HG03354 (cell line): ENCODE measurements around the gene GPAM.
A peak's percentile ranks its signal among the peaks of the same experiment; 100 is the strongest.
"Not testable (repeated sequence)": the region's sequence is repeated elsewhere in the genome, so short reads cannot be mapped to it uniquely, and the experiment has no call there.

Experiments
- ATAC-seq: cut with Tn5 transposase; IDR thresholded peaks from one replicate; pipeline ENCODE4 v1.9.1; 2021; ENCODE audit warnings: mild to moderate bottlenecking; ENCODE audit not compliant: unreplicated experiment, poor library complexity, severe bottlenecking

The GPAM gene

GRCh38 chr10:112217386-112218035 lies 33.9 kb upstream of the GPAM start:
- ATAC-seq, result no peak

DNA sequence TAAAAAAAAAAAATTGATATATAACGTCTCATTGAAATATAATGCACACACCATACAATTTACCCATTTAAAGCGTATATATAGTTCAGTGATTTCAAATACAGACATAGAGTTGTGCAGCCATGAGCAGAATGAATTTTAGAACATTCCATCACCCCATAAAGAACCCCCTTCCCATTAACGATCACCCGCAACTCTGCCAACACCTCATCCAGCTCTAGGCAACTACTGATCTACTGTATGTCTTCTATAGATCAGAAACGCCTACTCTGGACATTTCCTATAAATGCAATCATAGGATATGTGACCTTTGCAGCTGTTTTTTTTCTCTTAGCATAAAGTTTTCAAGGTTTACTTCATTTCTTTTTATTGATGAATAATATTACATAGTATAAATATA lies 33.4 kb upstream of the GPAM start:
- no peak for ATAC-seq

DNA sequence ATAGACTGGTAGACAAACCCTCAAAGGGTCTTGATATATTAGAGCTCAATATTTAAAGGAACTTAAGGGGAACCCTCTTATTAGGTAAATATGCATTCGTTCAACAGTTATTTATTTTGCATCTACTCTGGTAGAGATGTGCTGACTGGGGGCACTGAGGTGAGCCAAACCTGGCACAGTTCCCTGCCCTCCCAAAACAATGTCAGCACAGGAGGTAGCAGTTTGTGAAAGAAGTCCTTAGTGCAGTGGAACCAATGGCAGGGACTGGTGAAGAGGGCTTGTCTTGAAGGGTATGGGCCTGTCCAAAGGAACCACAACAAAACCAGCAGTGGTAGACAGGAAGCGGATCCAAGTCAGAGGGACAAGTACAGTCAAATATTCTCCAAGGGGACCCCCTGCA lies 32.6 kb upstream of the GPAM start:
- ATAC-seq, result no peak

- no peak for ATAC-seq
Measured at GRCh38 chr10:112215342-112215774, 31.8 kb upstream of the GPAM start.

- ATAC-seq, result no peak
Measured at GRCh38 chr10:112214298-112214926, 30.8 kb upstream of the GPAM start.

- no peak for ATAC-seq
Measured at GRCh38 chr10:112213836-112214235, 30.3 kb upstream of the GPAM start.

DNA sequence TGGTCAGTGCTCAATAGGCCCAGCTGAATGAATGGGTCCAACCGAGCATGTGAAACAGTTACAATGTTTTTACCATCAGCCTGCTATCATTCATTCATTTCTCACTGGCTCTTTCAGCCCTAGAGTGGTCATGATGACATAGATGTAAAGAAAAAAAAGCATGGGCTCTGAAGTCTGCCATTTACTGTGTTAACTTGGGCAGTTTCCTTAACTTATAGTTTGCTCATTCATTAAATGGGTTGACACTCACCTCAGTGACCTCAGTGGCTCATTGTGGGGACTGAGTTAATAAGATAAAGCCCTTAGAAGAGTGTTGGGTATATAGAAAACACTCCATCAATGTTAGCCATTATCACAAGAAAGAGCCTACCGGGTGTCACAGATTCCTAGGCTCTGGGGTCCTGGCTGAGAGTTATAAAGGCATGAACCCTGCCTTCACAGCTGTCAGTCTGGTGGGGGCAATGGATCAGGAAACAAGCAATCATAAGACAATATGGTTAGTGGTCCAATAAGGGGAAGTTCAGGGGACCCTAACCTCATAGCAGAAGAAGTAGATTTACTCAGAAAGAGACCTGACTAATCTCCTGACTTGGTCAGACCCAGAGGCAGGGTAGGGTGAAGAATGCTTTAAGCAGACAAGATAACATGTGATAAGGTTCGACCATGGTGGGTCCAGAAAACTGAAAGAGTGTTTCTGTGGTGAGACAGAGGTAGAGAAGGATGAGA lies 29.7 kb upstream of the GPAM start:
- peak; percentile 69 for ATAC-seq

DNA sequence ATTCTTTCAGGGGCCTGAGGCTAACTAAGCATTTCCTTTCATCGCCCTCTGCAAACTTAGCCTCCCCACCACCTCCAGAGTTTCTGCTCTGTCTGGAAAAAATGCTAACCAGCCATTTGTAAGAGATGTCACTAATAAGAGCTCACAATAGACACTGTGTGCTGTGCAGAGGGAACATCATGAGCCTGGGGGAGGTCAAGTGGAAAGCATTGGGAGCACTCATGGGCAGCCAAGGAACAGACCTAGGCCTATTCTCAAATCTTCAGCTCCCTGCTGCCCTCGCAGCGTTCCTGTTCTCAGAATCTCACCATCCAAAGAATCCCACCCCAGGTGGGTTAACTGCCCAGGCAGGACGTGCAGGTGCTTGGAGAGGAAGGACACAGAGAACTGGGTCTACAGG lies 27.1 kb upstream of the GPAM start:
- no peak for ATAC-seq

GRCh38 chr10:112209684-112210131 lies 26.1 kb upstream of the GPAM start:
- no peak for ATAC-seq

GRCh38 chr10:112208997-112209396 lies 25.4 kb upstream of the GPAM start:
- no peak for ATAC-seq

DNA sequence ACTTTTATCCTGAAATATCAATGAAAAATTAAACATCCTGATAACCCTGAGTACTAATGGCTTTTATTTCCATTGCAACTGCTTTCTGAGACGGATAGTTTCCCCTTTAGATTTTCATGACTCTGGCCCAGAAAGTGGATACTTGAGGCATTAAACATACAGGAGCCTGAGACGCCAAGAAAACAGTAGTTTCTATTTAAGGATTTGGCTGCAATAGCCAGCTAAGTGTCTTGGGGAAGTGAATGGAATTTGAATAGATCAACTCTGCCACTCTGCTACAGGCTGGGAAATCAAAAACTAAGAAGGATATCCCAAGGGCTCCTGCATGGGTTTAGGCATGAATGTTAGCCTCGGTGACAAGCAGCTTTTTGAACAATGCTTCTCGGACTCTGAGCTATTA lies 24.7 kb upstream of the GPAM start:
- ATAC-seq, result no peak

DNA sequence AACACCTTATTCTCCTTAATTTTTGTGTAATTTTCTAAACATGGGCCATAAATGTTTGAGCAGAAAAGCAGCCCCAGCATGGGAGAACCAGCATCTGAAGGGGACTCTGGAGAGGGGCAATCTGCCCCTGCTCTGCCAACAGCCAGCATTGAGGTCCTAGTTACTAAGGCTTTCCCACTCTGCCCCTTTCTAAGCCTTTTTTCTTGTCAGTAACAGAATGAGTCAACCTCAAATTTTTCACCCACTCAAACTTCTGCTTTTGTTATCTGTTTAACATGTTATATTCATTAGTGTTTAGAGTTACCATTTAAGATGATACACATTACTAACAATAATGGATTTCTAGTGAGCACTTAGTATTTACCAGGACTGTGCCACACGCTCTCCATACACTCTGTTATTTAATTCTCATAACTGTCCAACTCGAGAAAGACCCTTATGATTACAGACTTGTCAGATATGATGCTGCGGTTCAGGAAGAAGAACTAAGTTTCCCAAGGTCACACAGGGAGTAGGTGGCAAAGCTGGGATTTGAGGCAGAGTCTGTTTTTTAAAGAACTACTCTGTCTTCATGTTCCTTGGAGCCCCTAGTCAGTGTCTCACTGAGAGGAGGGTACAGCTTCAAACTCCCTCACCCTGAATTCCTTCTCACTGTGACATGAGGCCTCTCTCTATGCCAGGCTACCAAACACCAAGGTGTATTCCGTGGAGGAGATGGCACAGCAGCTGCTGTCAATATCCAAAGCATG lies 19.9 kb upstream of the GPAM start:
- ATAC-seq, result peak; percentile 72

- ATAC-seq, result peak; percentile 89
Measured at GRCh38 chr10:112202561-112203241, 19.1 kb upstream of the GPAM start.

DNA sequence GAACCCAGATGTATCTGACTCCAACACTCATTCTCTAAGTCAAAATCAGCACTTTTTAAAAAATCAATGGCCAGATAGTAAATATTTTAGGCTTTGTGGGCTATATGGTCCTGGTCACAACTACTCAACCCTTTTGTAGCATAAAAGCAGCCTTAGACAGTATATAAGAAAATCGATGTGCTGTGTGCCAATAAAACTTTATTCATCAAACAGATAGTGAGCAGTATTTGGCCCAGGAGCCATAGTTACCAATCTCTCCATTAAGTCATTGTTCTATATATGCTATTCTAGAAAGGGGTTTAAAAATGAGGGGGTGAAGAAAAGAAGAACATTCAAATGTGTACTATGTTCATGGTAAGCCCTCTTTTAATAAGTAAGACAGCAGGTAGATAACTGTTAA lies 18.5 kb upstream of the GPAM start:
- ATAC-seq, result no peak

- no peak for ATAC-seq
Measured at GRCh38 chr10:112201334-112201733, 17.8 kb upstream of the GPAM start.

DNA sequence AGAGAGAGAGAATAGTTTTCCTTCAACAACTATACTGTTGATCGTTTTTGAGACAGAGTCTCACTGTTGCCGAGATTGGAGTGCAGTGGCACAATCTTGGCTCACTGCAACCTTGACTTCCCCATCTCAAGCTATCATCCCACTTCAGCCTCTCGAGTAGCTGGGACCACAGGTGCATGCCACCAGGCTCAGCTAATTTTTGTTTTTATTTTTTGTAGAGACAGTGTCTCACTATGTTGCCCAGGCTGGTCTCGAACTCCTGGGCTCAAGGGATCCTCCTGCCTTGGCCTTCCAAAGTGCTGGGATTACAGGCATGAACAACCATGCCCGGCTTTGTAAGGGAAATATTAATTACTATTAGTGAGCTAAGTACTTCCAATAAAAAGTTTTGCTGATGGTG lies 16.7 kb upstream of the GPAM start:
- ATAC-seq, result not testable (repeated sequence)

GRCh38 chr10:112197662-112198061 lies 14.1 kb upstream of the GPAM start:
- not testable (repeated sequence) for ATAC-seq

DNA sequence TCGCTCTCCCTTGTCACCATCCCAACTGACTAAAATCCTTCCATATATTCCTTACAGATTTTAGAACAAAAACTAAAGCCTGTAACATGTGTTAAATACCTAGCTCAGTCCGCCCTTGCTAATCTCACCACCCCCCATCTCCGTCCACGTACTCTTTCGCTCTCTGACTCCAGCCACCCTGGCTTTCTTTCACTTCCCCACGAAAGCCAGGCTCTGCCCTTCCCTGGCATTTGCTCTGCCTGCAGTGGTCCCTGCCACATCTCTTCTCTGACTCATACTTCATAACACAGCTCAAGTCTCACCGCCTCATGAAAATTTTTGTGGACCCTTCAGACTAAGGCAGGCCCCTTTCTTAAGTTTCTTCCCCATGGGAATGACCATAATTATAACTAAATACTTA lies 11.7 kb upstream of the GPAM start:
- ATAC-seq, result no peak

DNA sequence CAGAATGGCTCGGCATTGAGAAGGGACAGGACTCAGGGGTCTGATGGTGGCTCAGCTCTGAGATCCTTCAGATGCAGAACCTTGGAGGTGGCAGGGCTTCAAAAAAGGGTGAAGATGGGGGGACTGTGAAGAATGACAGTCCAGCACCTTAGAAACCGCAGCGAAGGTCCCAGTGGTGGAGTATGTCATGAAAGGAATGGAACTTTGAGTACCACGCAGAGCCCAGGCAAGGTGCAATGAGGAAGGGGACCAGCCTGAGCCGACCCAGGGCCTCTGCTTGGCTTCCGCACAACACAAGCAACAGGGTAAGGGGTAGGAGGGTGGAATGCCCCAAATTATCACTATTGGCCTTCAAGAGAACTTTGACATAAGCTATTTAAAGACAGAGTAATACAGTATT lies 8.2 kb upstream of the GPAM start:
- no peak for ATAC-seq
